Endothelial cell of umbilical vein (primary cell): ENCODE data around the gene SCTR. TPM values are rescaled to one million over a fixed set of nuclear protein-coding genes. Genes with fewer than 3 reads are reported as not detected.

Experiments used
- BruUV-seq: library from RNA; stranded (reverse); fragments of 400-500 nt; replicated peaks from 2 replicates; lab custom pipeline; 2021; lab: Mats Ljungman, UMichigan
- CTCF ChIA-PET: fragments of 300-600, 350-600 bp; sonication (Branson Sonifier 250); formaldehyde crosslinking; loops from one replicate; lab custom pipeline; 2021; ENCODE audit warnings: antibody characterized with exemption, inconsistent platforms; lab: Charles Lee
- POLR2A ChIA-PET: fragments of 300-600, 350-600 bp; sonication (Branson Sonifier 250); formaldehyde crosslinking; loops from one replicate; lab custom pipeline; 2021; ENCODE audit warnings: antibody characterized with exemption, inconsistent platforms; lab: Charles Lee
- DNase-seq: peaks from one replicate; pipeline ENCODE4 v3.0.0-alpha.2; 2011; ENCODE audit warnings: low read depth, low spot score
- FAIRE-seq: peaks from 2 replicates; lab custom pipeline; 2011; peaks lifted over from hg19 to GRCh38; lab: Jason Lieb, UNC
- H2AFZ ChIP-seq: 2 replicates; pipeline ENCODE4 v1.6.0; 2012; ENCODE audit warnings: low read depth, low read length, control low read depth, inconsistent platforms
- H3K27ac ChIP-seq: 2 replicates; pipeline ENCODE4 v1.5.1; 2011; ENCODE audit warnings: low read depth, mild to moderate bottlenecking, control low read depth, low read length, moderate library complexity; ENCODE audit not compliant: insufficient read depth
- H3K27me3 ChIP-seq, 2 experiments: 2 replicates each; pipeline versions ENCODE4 v1.6.0 to v1.6.1; 2011; ENCODE audit warnings: low read length in 2 of 2, mixed read lengths in 1 of 2; ENCODE audit not compliant: control insufficient read depth in 2 of 2, insufficient read depth in 2 of 2
- H3K36me3 ChIP-seq, 2 experiments: 2 replicates in 1 of 2; 3 replicates in 1 of 2; pipeline ENCODE4 v1.5.1; 2011; ENCODE audit warnings: low read length in 2 of 2, mild to moderate bottlenecking in 1 of 2, moderate library complexity in 1 of 2; ENCODE audit not compliant: control insufficient read depth in 2 of 2, insufficient read depth in 2 of 2; ENCODE audit errors: extremely low read depth in 1 of 2
- H3K4me1 ChIP-seq: 3 replicates; pipeline ENCODE4 v1.5.1; 2011; ENCODE audit warnings: mild to moderate bottlenecking, low read length; ENCODE audit not compliant: control insufficient read depth, insufficient read depth; ENCODE audit errors: extremely low read depth
- H3K4me2 ChIP-seq: 2 replicates; pipeline ENCODE4 v1.6.1; 2011; ENCODE audit warnings: low read length, control low read depth, mixed read lengths; ENCODE audit not compliant: insufficient read depth
- H3K4me3 ChIP-seq, 3 experiments: fragments of 200-600 bp in 1 of 3; sonication (generic), shearing (Covaris generic) in 1 of 3; replicated peaks in 1 of 3; 2 replicates each; pipeline ENCODE4 v1.5.1; 2011 to 2016; ENCODE audit warnings: control low read depth in 3 of 3, low read length in 3 of 3, mild to moderate bottlenecking in 2 of 3, inconsistent platforms in 1 of 3, low read depth in 1 of 3, moderate library complexity in 1 of 3; ENCODE audit not compliant: insufficient read depth in 1 of 3
- H3K79me2 ChIP-seq: 2 replicates; pipeline ENCODE4 v1.6.0; 2012; ENCODE audit warnings: low read length, inconsistent platforms; ENCODE audit not compliant: control insufficient read depth, insufficient read depth
- H3K9ac ChIP-seq: replicated peaks from 2 replicates; pipeline ENCODE3; 2011; ENCODE audit warnings: low read length, control low read depth; ENCODE audit not compliant: insufficient read depth; ENCODE audit errors: extremely low read depth
- H3K9me1 ChIP-seq: replicated peaks from 3 replicates; pipeline ENCODE4 v1.6.0; 2011; ENCODE audit warnings: mild to moderate bottlenecking, low read length; ENCODE audit not compliant: control insufficient read depth, insufficient read depth; ENCODE audit errors: extremely low read depth
- H3K9me3 ChIP-seq: replicated peaks from 2 replicates; pipeline ENCODE4 v1.5.1; 2012; ENCODE audit warnings: low read length, inconsistent platforms; ENCODE audit not compliant: control insufficient read depth, insufficient read depth
- H4K20me1 ChIP-seq: replicated peaks from 2 replicates; pipeline ENCODE3; 2011; ENCODE audit warnings: mild to moderate bottlenecking, low read length; ENCODE audit not compliant: control insufficient read depth, insufficient read depth; ENCODE audit errors: extremely low read depth
- FOS ChIP-seq: IDR thresholded peaks from 2 replicates; pipeline ENCODE4 v1.6.1; 2011; ENCODE audit warnings: mild to moderate bottlenecking, low read length, moderate library complexity, borderline replicate concordance; ENCODE audit not compliant: insufficient read depth
- GATA2 ChIP-seq: IDR thresholded peaks from 2 replicates; pipeline ENCODE4 v1.7.0; 2011; ENCODE audit warnings: low read depth, mild to moderate bottlenecking, moderate library complexity, mixed read lengths, low read length; ENCODE audit not compliant: insufficient read length, insufficient read depth
- MYC ChIP-seq: IDR thresholded peaks from one replicate; pipeline ENCODE4 v1.6.1; 2011; ENCODE audit warnings: mild to moderate bottlenecking, low read depth, low read length
- POLR2AphosphoS5 ChIP-seq: IDR thresholded peaks from 2 replicates; pipeline ENCODE4 v1.6.1; 2012; ENCODE audit warnings: low read depth, mild to moderate bottlenecking, control low read depth, low read length, moderate library complexity; ENCODE audit not compliant: insufficient read depth
- dilution Hi-C: fragments of 300-500 bp; cut with MboI; formaldehyde crosslinking; loops from one replicate; pipeline ENCODE4 v1.15.0; 2019; ENCODE audit warnings: low sequenced_read_pairs; ENCODE audit not compliant: extremely low pct_ligation_motif_present
- intact Hi-C: fragments of 100-400 bp; cut with micrococcal nuclease; formaldehyde crosslinking; loops from one replicate; pipeline ENCODE4 v1.10.0; 2022
- polyA plus RNA-seq, 4 experiments: library from polyadenylated mRNA; depleted of rRNA in 3 of 4; stranded (reverse) in 3 of 4; unstranded in 1 of 4; fragments of >200 nt; gene quantifications; 2 replicates each; pipeline versions ENCODE4 v1.2.1 to v1.2.3, GENCODE V29; 2011 to 2012; ENCODE audit warnings: missing spikeins in 1 of 4
- total RNA-seq: library from RNA; stranded (reverse); gene quantifications from 2 replicates; pipeline ENCODE4 v1.2.3, GENCODE V29; 2021

Gene SCTR
- total and polyA plus RNA-seq, 2 donors (not counting 3 experiments of a cell fraction or from before 2014, with no cell fraction given), result not detected

GRCh38 chr2:119432851-119433522 is 91.3 kb downstream of the SCTR start:
- H3K4me2 ChIP-seq, result peak overlapping the region; percentile 87
- no peak overlapping the region for H3K9ac ChIP-seq
- H3K27ac ChIP-seq, result no peak overlapping the region
- FAIRE-seq (no peak), DNase-seq (no peak)
- H3K79me2 ChIP-seq, result no peaks in the 10 kb centered on the region
- H2AFZ ChIP-seq, result no peak overlapping the region
- peak overlapping the region in 1 of 3 experiments; percentile 74 for H3K4me3 ChIP-seq
- intact Hi-C loops, result loop anchor here (1.0 kb wide), 1 partner anchor 43 kb away; no protein-coding TSS in a partner anchor
- no peaks in the 10 kb centered on the region for H3K9me1 ChIP-seq
- POLR2A ChIA-PET, result no interaction called here
- BruUV-seq, result no TSS peak
- H3K9me3 ChIP-seq, result no peaks in the 10 kb centered on the region
- CTCF ChIA-PET, result interaction anchor here (0.6 to 1.5 kb wide), 2 partner anchors 19 to 23 kb away, joined by 3 to 5 read pairs; no protein-coding TSS in a partner anchor
- no peaks in the 10 kb centered on the region for H3K36me3 ChIP-seq
- dilution Hi-C loops, result no loop called here
- peaks cover 9% of the 10 kb centered on the region for H3K4me1 ChIP-seq
- no peak for TF ChIP-seq MYC
- no peak for TF ChIP-seq GATA2
- TF ChIP-seq POLR2AphosphoS5, result no peak
- no peaks in the 10 kb centered on the region for H3K27me3 ChIP-seq
- no peaks in the 10 kb centered on the region for H4K20me1 ChIP-seq

- no TSS peak for BruUV-seq
- Histone ChIP-seq H3K4me3 (peak overlapping the region; percentile 47 to 74 (median 52)), H3K4me1 (peaks cover 9% of the 10 kb centered on the region), H2AFZ (peak overlapping the region; percentile 84), H3K9ac (peak overlapping the region; percentile 31), H3K9me3 (no peaks in the 10 kb centered on the region), H4K20me1 (no peaks in the 10 kb centered on the region), H3K79me2 (no peaks in the 10 kb centered on the region), H3K4me2 (peak overlapping the region; percentile 87), H3K36me3 (no peaks in the 10 kb centered on the region), H3K27ac (no peak overlapping the region), H3K27me3 (peaks cover 2 to 4% of the 10 kb centered on the region in 2 experiments), H3K9me1 (no peaks in the 10 kb centered on the region)
- TF ChIP-seq MYC, result no peak
- TF ChIP-seq FOS, result peak; percentile 7
- TF ChIP-seq POLR2AphosphoS5, result peak; percentile 21
- DNase-seq, result peak; percentile 37
- dilution Hi-C loops, result no loop called here
- ChIA-PET CTCF (interaction anchor here (0.9 to 2.5 kb wide), 3 partner anchors 20 to 44 kb away, joined by 3 to 16 read pairs (median 5); no protein-coding TSS in a partner anchor), POLR2A (no interaction called here)
- intact Hi-C loops, result loop anchor here (1.0 kb wide), 1 partner anchor 44 kb away; no protein-coding TSS in a partner anchor
- peak; percentile 80 for FAIRE-seq
These were observed 92.1 kb downstream of the SCTR start for GRCh38 chr2:119431976-119432850.
